ENCODE data around the gene CD58.
"Not testable (repeated sequence)": the region's sequence is repeated elsewhere in the genome, so short reads cannot be mapped to it uniquely, and the experiment has no call there.

The CD58 gene

GRCh38 chr1:116568662-116569380, 2.0 kb downstream of the CD58 start:
- Histone ChIP-seq H3K27me3 (ENCODE audit: insufficient read depth, low read length) (no peaks in the 10 kb centered on the region), H3K4me3 (ENCODE audit: low read depth, low read length) (peak overlapping the region; percentile 3; the same call in 1 of the 2 replicates), H3K79me2 (ENCODE audit: control insufficient read depth, insufficient read depth, low read length, unreplicated experiment) (peaks cover 46% of the 10 kb centered on the region), H3K36me3 (ENCODE audit: insufficient read depth, low read length) (no peaks in the 10 kb centered on the region), H3K27ac (ENCODE audit: low read depth, low read length) (no peak overlapping the region), H2AFZ (ENCODE audit: low read length, unreplicated experiment) (no peak overlapping the region), H3K4me1 (ENCODE audit: control insufficient read depth, insufficient read depth, low read length, unreplicated experiment) (peaks cover 31% of the 10 kb centered on the region)

- Histone ChIP-seq H2AFZ (ENCODE audit: low read length, unreplicated experiment) (no peak overlapping the region), H3K36me3 (ENCODE audit: insufficient read depth, low read length) (no peaks in the 10 kb centered on the region; the same call in 1 of the 2 replicates), H3K79me2 (ENCODE audit: control insufficient read depth, insufficient read depth, low read length, unreplicated experiment) (peaks cover 51% of the 10 kb centered on the region), H3K4me3 (ENCODE audit: low read depth, low read length) (0 out of 2 replicates have a peak overlapping the region, but pooled peaks have one; percentile 3), H3K27me3 (ENCODE audit: insufficient read depth, low read length) (no peaks in the 10 kb centered on the region), H3K4me1 (ENCODE audit: control insufficient read depth, insufficient read depth, low read length, unreplicated experiment) (peaks cover 26% of the 10 kb centered on the region), H3K27ac (ENCODE audit: low read depth, low read length) (no peak overlapping the region)
Observed at GRCh38 chr1:116567790-116568661, 2.8 kb downstream of the CD58 start.

- H2AFZ ChIP-seq (ENCODE audit: low read length, unreplicated experiment): no peak overlapping the region
- 0 out of 2 replicates have a peak overlapping the region, but pooled peaks have one; percentile 11 for H3K27ac ChIP-seq (ENCODE audit: low read depth, low read length)
- no peaks in the 10 kb centered on the region for H3K27me3 ChIP-seq (ENCODE audit: insufficient read depth, low read length)
- no peak overlapping the region for H3K4me3 ChIP-seq (ENCODE audit: low read depth, low read length)
- peaks cover 17% of the 10 kb centered on the region for H3K4me1 ChIP-seq (ENCODE audit: control insufficient read depth, insufficient read depth, low read length, unreplicated experiment)
- H3K36me3 ChIP-seq (ENCODE audit: insufficient read depth, low read length): no peaks in the 10 kb centered on the region; the same call in 1 of the 2 replicates
- H3K79me2 ChIP-seq (ENCODE audit: control insufficient read depth, insufficient read depth, low read length, unreplicated experiment): peaks cover 60% of the 10 kb centered on the region
Observed at GRCh38 chr1:116565222-116565621, 5.6 kb downstream of the CD58 start.

GRCh38 chr1:116564426-116564825, 6.4 kb downstream of the CD58 start:
- Histone ChIP-seq H3K27me3 (ENCODE audit: insufficient read depth, low read length) (no peaks in the 10 kb centered on the region), H3K36me3 (ENCODE audit: insufficient read depth, low read length) (no peaks in the 10 kb centered on the region; the same call in 1 of the 2 replicates), H3K79me2 (ENCODE audit: control insufficient read depth, insufficient read depth, low read length, unreplicated experiment) (peaks cover 56% of the 10 kb centered on the region), H2AFZ (ENCODE audit: low read length, unreplicated experiment) (no peak overlapping the region), H3K4me3 (ENCODE audit: low read depth, low read length) (no peak overlapping the region), H3K4me1 (ENCODE audit: control insufficient read depth, insufficient read depth, low read length, unreplicated experiment) (peaks cover 17% of the 10 kb centered on the region), H3K27ac (ENCODE audit: low read depth, low read length) (no peak overlapping the region)

- H2AFZ ChIP-seq (ENCODE audit: low read length, unreplicated experiment); H3K27ac ChIP-seq (ENCODE audit: low read depth, low read length); H3K27me3 ChIP-seq (ENCODE audit: insufficient read depth, low read length); H3K36me3 ChIP-seq (ENCODE audit: insufficient read depth, low read length); H3K4me3 ChIP-seq (ENCODE audit: low read depth, low read length): not testable (repeated sequence)
- peaks cover 13% of the 10 kb centered on the region for H3K4me1 ChIP-seq (ENCODE audit: control insufficient read depth, insufficient read depth, low read length, unreplicated experiment)
- H3K79me2 ChIP-seq (ENCODE audit: control insufficient read depth, insufficient read depth, low read length, unreplicated experiment): peaks cover 42% of the 10 kb centered on the region
Observed at GRCh38 chr1:116562465-116562864, 8.4 kb downstream of the CD58 start.

DNA sequence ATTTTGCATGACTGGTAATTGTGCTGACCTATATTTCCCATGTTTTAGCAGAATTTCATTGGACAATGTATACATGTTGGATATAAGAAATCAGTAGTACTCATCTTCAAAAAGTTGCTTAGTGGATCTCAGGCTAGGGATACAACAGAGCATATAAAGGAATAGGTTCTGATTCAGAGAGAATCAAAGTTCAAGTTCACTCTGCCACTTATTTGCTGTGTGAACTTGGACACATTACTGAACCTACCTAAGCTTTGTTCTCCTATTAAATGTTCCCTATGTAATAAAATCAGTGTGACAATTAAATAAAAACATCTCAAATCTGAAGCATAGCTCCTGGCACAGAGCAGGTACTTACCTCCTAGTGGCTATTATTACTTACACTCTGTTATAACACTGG, 9.3 kb downstream of the CD58 start:
- Histone ChIP-seq H3K79me2 (ENCODE audit: control insufficient read depth, insufficient read depth, low read length, unreplicated experiment) (peaks cover 41% of the 10 kb centered on the region), H3K36me3 (ENCODE audit: insufficient read depth, low read length) (no peaks in the 10 kb centered on the region; the same call in 1 of the 2 replicates), H3K27ac (ENCODE audit: low read depth, low read length) (no peak overlapping the region), H2AFZ (ENCODE audit: low read length, unreplicated experiment) (no peak overlapping the region), H3K4me3 (ENCODE audit: low read depth, low read length) (no peak overlapping the region), H3K4me1 (ENCODE audit: control insufficient read depth, insufficient read depth, low read length, unreplicated experiment) (peaks cover 20% of the 10 kb centered on the region), H3K27me3 (ENCODE audit: insufficient read depth, low read length) (no peaks in the 10 kb centered on the region)

GRCh38 chr1:116560704-116561490, 9.9 kb downstream of the CD58 start:
- H3K36me3 ChIP-seq (ENCODE audit: insufficient read depth, low read length): no peaks in the 10 kb centered on the region; the same call in 1 of the 2 replicates
- H3K4me1 ChIP-seq (ENCODE audit: control insufficient read depth, insufficient read depth, low read length, unreplicated experiment): peaks cover 20% of the 10 kb centered on the region
- H3K27ac ChIP-seq (ENCODE audit: low read depth, low read length): no peak overlapping the region
- no peak overlapping the region for H2AFZ ChIP-seq (ENCODE audit: low read length, unreplicated experiment)
- no peak overlapping the region for H3K4me3 ChIP-seq (ENCODE audit: low read depth, low read length)
- peaks cover 38% of the 10 kb centered on the region for H3K79me2 ChIP-seq (ENCODE audit: control insufficient read depth, insufficient read depth, low read length, unreplicated experiment)
- no peaks in the 10 kb centered on the region for H3K27me3 ChIP-seq (ENCODE audit: insufficient read depth, low read length)

DNA sequence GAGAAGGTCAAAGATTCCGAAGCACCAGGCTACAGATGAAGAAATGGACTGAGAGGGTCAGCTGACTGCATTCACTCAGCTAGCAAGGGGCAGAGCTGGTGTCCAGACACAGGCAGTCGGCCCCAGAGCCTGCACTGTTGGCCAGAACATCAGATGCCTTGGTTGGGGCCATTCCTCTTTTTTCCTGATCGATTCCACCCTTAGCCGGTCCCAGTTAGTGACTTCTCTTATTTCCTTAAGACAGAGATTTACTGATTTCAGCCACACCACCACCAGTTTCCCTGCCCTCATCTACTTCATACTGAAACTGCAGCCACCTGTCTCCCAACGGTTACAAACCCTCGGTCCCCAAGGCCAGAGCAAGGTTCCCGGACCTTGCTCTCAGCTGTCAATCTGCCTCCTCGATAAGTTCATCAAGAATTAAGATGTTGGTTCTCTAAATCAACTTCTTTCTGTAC, 11.5 kb downstream of the CD58 start:
- Histone ChIP-seq H3K27me3 (ENCODE audit: insufficient read depth, low read length) (no peaks in the 10 kb centered on the region), H3K4me1 (ENCODE audit: control insufficient read depth, insufficient read depth, low read length, unreplicated experiment) (peaks cover 23% of the 10 kb centered on the region)

GRCh38 chr1:116558571-116558970, 12.3 kb downstream of the CD58 start:
- peaks cover 29% of the 10 kb centered on the region for H3K79me2 ChIP-seq (ENCODE audit: control insufficient read depth, insufficient read depth, low read length, unreplicated experiment)
- H3K4me3 ChIP-seq (ENCODE audit: low read depth, low read length): no peak overlapping the region
- H3K27me3 ChIP-seq (ENCODE audit: insufficient read depth, low read length): no peaks in the 10 kb centered on the region
- H3K27ac ChIP-seq (ENCODE audit: low read depth, low read length): no peak overlapping the region
- no peak overlapping the region for H2AFZ ChIP-seq (ENCODE audit: low read length, unreplicated experiment)
- H3K36me3 ChIP-seq (ENCODE audit: insufficient read depth, low read length): no peaks in the 10 kb centered on the region; the same call in 1 of the 2 replicates
- peaks cover 26% of the 10 kb centered on the region for H3K4me1 ChIP-seq (ENCODE audit: control insufficient read depth, insufficient read depth, low read length, unreplicated experiment)

More for the DNA sequence above, 11.5 kb downstream of the CD58 start:
- Histone ChIP-seq H3K4me3 (ENCODE audit: low read depth, low read length) (no peak overlapping the region), H2AFZ (ENCODE audit: low read length, unreplicated experiment) (no peak overlapping the region), H3K79me2 (ENCODE audit: control insufficient read depth, insufficient read depth, low read length, unreplicated experiment) (peaks cover 32% of the 10 kb centered on the region), H3K36me3 (ENCODE audit: insufficient read depth, low read length) (no peaks in the 10 kb centered on the region; the same call in 1 of the 2 replicates), H3K27ac (ENCODE audit: low read depth, low read length) (no peak overlapping the region)

DNA sequence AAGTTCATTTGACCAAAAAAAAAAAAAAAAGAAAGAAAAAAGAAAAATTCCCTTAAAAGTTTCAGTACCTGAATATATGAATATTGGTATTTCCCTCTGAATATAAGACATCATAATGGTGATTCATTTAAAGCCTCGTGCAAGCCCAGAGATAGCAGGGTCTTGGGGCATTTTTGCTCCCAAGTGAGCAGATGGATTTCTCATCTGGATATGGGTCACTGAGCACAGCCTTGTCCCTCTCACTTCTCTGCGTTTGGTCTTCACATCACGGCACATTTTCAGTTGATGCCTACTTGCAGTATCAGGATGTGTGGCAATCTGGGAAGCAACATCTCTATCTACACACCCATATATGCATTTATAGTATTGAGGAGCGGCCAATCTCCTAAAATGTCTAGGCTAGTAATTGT, 12.7 kb downstream of the CD58 start:
- Histone ChIP-seq H3K27me3 (ENCODE audit: insufficient read depth, low read length) (no peaks in the 10 kb centered on the region), H2AFZ (ENCODE audit: low read length, unreplicated experiment) (no peak overlapping the region), H3K4me3 (ENCODE audit: low read depth, low read length) (no peak overlapping the region), H3K27ac (ENCODE audit: low read depth, low read length) (no peak overlapping the region), H3K79me2 (ENCODE audit: control insufficient read depth, insufficient read depth, low read length, unreplicated experiment) (peaks cover 31% of the 10 kb centered on the region), H3K36me3 (ENCODE audit: insufficient read depth, low read length) (no peaks in the 10 kb centered on the region; the same call in 1 of the 2 replicates), H3K4me1 (ENCODE audit: control insufficient read depth, insufficient read depth, low read length, unreplicated experiment) (peaks cover 30% of the 10 kb centered on the region)
